WTC11 (cell line): ENCODE data around the gene AVPR1A.

Source experiments
- AR ChIP-seq: fragments of 250-450 bp; sonication (Bioruptor Pico); IDR thresholded peaks from 2 replicates; pipeline ENCODE4 v1.9.0; 2021; ENCODE audit warnings: mild to moderate bottlenecking
- CREB1 ChIP-seq: sonication (generic); formaldehyde crosslinking; IDR thresholded peaks from 2 replicates; pipeline ENCODE4 v1.8.0; 2023; ENCODE audit warnings: mild to moderate bottlenecking, missing genetic modification reagents
- GRHL2 ChIP-seq: fragments of 250-450 bp; sonication (Bioruptor Pico); IDR thresholded peaks from 2 replicates; pipeline ENCODE4 v1.8.0; 2022; ENCODE audit warnings: mild to moderate bottlenecking, moderate library complexity; ENCODE audit not compliant: insufficient replicate concordance, severe bottlenecking
- RELA ChIP-seq: sonication (generic); formaldehyde crosslinking; IDR thresholded peaks from 2 replicates; pipeline ENCODE4 v1.8.1; 2022; ENCODE audit warnings: missing genetic modification reagents, mild to moderate bottlenecking, borderline replicate concordance
- ZNF423 ChIP-seq: fragments of 250-450 bp; sonication (Bioruptor Pico); IDR thresholded peaks from 2 replicates; pipeline ENCODE4 v2.1.2; 2022; ENCODE audit warnings: mild to moderate bottlenecking, moderate library complexity
- ZNF425 ChIP-seq: fragments of 250-450 bp; sonication (Bioruptor Pico); conservative IDR thresholded peaks from 2 replicates; pipeline ENCODE4 v1.9.0; 2021; ENCODE audit warnings: mild to moderate bottlenecking
- TF ChIP-seq, protein P1 (sequence below): fragments of 200-600 bp; IDR thresholded peaks from 2 replicates; pipeline ENCODE4 v1.8.0; 2022; ENCODE audit warnings: antibody characterized with exemption
- TF ChIP-seq, protein P2 (sequence below): sonication (generic); formaldehyde crosslinking; IDR thresholded peaks from 2 replicates; pipeline ENCODE4 v1.8.1; 2023; ENCODE audit warnings: mild to moderate bottlenecking, moderate library complexity, missing genetic modification reagents
- TF ChIP-seq, protein P3 (sequence below): sonication (generic); formaldehyde crosslinking; IDR thresholded peaks from 2 replicates; pipeline ENCODE4 v1.8.1; 2023; ENCODE audit warnings: mild to moderate bottlenecking, missing genetic modification reagents, borderline replicate concordance
- TF ChIP-seq, protein P4 (sequence below): sonication (generic); formaldehyde crosslinking; IDR thresholded peaks from 2 replicates; pipeline ENCODE4 v1.8.0; 2023; ENCODE audit warnings: mild to moderate bottlenecking, missing genetic modification reagents
- TF ChIP-seq, protein P5 (sequence below): sonication (generic); formaldehyde crosslinking; conservative IDR thresholded peaks from 2 replicates; pipeline ENCODE4 v1.8.1; 2022; ENCODE audit warnings: mild to moderate bottlenecking, missing genetic modification reagents

GRCh38 chr12:63144556-63144955 lies 6.4 kb downstream of the AVPR1A start:
- TF ChIP-seq GRHL2 (CRISPR knock-in tag): no peak
- TF ChIP-seq ZNF425 (CRISPR knock-in tag): no peak
- TF ChIP-seq, protein P1, sequence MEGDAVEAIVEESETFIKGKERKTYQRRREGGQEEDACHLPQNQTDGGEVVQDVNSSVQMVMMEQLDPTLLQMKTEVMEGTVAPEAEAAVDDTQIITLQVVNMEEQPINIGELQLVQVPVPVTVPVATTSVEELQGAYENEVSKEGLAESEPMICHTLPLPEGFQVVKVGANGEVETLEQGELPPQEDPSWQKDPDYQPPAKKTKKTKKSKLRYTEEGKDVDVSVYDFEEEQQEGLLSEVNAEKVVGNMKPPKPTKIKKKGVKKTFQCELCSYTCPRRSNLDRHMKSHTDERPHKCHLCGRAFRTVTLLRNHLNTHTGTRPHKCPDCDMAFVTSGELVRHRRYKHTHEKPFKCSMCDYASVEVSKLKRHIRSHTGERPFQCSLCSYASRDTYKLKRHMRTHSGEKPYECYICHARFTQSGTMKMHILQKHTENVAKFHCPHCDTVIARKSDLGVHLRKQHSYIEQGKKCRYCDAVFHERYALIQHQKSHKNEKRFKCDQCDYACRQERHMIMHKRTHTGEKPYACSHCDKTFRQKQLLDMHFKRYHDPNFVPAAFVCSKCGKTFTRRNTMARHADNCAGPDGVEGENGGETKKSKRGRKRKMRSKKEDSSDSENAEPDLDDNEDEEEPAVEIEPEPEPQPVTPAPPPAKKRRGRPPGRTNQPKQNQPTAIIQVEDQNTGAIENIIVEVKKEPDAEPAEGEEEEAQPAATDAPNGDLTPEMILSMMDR: no peak
- TF ChIP-seq, protein P2, sequence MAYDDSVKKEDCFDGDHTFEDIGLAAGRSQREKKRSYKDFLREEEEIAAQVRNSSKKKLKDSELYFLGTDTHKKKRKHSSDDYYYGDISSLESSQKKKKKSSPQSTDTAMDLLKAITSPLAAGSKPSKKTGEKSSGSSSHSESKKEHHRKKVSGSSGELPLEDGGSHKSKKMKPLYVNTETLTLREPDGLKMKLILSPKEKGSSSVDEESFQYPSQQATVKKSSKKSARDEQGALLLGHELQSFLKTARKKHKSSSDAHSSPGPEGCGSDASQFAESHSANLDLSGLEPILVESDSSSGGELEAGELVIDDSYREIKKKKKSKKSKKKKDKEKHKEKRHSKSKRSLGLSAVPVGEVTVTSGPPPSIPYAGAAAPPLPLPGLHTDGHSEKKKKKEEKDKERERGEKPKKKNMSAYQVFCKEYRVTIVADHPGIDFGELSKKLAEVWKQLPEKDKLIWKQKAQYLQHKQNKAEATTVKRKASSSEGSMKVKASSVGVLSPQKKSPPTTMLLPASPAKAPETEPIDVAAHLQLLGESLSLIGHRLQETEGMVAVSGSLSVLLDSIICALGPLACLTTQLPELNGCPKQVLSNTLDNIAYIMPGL: no peak
- TF ChIP-seq, protein P3, sequence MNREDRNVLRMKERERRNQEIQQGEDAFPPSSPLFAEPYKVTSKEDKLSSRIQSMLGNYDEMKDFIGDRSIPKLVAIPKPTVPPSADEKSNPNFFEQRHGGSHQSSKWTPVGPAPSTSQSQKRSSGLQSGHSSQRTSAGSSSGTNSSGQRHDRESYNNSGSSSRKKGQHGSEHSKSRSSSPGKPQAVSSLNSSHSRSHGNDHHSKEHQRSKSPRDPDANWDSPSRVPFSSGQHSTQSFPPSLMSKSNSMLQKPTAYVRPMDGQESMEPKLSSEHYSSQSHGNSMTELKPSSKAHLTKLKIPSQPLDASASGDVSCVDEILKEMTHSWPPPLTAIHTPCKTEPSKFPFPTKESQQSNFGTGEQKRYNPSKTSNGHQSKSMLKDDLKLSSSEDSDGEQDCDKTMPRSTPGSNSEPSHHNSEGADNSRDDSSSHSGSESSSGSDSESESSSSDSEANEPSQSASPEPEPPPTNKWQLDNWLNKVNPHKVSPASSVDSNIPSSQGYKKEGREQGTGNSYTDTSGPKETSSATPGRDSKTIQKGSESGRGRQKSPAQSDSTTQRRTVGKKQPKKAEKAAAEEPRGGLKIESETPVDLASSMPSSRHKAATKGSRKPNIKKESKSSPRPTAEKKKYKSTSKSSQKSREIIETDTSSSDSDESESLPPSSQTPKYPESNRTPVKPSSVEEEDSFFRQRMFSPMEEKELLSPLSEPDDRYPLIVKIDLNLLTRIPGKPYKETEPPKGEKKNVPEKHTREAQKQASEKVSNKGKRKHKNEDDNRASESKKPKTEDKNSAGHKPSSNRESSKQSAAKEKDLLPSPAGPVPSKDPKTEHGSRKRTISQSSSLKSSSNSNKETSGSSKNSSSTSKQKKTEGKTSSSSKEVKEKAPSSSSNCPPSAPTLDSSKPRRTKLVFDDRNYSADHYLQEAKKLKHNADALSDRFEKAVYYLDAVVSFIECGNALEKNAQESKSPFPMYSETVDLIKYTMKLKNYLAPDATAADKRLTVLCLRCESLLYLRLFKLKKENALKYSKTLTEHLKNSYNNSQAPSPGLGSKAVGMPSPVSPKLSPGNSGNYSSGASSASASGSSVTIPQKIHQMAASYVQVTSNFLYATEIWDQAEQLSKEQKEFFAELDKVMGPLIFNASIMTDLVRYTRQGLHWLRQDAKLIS (CRISPR knock-in tag): no peak
- no peak for TF ChIP-seq RELA
- no peak for TF ChIP-seq ZNF423
- TF ChIP-seq, protein P4, sequence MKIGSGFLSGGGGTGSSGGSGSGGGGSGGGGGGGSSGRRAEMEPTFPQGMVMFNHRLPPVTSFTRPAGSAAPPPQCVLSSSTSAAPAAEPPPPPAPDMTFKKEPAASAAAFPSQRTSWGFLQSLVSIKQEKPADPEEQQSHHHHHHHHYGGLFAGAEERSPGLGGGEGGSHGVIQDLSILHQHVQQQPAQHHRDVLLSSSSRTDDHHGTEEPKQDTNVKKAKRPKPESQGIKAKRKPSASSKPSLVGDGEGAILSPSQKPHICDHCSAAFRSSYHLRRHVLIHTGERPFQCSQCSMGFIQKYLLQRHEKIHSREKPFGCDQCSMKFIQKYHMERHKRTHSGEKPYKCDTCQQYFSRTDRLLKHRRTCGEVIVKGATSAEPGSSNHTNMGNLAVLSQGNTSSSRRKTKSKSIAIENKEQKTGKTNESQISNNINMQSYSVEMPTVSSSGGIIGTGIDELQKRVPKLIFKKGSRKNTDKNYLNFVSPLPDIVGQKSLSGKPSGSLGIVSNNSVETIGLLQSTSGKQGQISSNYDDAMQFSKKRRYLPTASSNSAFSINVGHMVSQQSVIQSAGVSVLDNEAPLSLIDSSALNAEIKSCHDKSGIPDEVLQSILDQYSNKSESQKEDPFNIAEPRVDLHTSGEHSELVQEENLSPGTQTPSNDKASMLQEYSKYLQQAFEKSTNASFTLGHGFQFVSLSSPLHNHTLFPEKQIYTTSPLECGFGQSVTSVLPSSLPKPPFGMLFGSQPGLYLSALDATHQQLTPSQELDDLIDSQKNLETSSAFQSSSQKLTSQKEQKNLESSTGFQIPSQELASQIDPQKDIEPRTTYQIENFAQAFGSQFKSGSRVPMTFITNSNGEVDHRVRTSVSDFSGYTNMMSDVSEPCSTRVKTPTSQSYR (CRISPR knock-in tag): no peak
- no peak for TF ChIP-seq AR (CRISPR knock-in tag)
- TF ChIP-seq, protein P5, sequence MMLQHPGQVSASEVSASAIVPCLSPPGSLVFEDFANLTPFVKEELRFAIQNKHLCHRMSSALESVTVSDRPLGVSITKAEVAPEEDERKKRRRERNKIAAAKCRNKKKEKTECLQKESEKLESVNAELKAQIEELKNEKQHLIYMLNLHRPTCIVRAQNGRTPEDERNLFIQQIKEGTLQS (CRISPR knock-in tag): no peak
- TF ChIP-seq CREB1 (CRISPR knock-in tag): no peak
